H9 (cell line): ENCODE results near the gene THAP4. TPM values are rescaled to one million over a fixed set of nuclear protein-coding genes. Genes with fewer than 3 reads are reported as not detected.

Source experiments
- DNase-seq: peaks from one replicate; pipeline ENCODE4 v3.0.0-alpha.2; 2017
- H2AFZ ChIP-seq: one replicate; pipeline ENCODE4 v1.6.1; 2013; ENCODE audit warnings: mild to moderate bottlenecking, low read length, control low read depth, moderate library complexity
- H2AK5ac ChIP-seq: 2 replicates; pipeline ENCODE4 v1.6.1; 2013; ENCODE audit warnings: low read length, control low read depth, mixed read lengths; ENCODE audit not compliant: insufficient read length
- H2BK120ac ChIP-seq: one replicate; pipeline ENCODE4 v1.6.1; 2013; ENCODE audit warnings: low read depth, mild to moderate bottlenecking, low read length, control low read depth, inconsistent platforms; ENCODE audit not compliant: poor library complexity, severe bottlenecking
- H2BK12ac ChIP-seq: 2 replicates; pipeline ENCODE4 v1.6.1; 2013; ENCODE audit warnings: low read length, control low read depth, mixed read lengths, low read depth; ENCODE audit not compliant: insufficient read length
- H2BK15ac ChIP-seq: 2 replicates; pipeline ENCODE4 v1.6.1; 2013; ENCODE audit warnings: low read depth, low read length, control low read depth
- H2BK20ac ChIP-seq: one replicate; pipeline ENCODE4 v1.6.1; 2013; ENCODE audit warnings: low read depth, mild to moderate bottlenecking, low read length, control low read depth, inconsistent platforms; ENCODE audit not compliant: poor library complexity, severe bottlenecking
- H2BK5ac ChIP-seq: 2 replicates; pipeline ENCODE4 v1.6.1; 2013; ENCODE audit warnings: low read length, control low read depth, mixed read lengths; ENCODE audit not compliant: insufficient read length
- H3K14ac ChIP-seq: 2 replicates; pipeline ENCODE4 v1.6.1; 2013; ENCODE audit warnings: low read length, control low read depth; ENCODE audit not compliant: insufficient read depth
- H3K18ac ChIP-seq: 2 replicates; pipeline ENCODE4 v1.6.1; 2013; ENCODE audit warnings: low read depth, mild to moderate bottlenecking, mixed read lengths, low read length, control low read depth; ENCODE audit not compliant: insufficient read length
- H3K23ac ChIP-seq: 2 replicates; pipeline ENCODE4 v1.6.1; 2013; ENCODE audit warnings: low read length, control low read depth, mixed read lengths, low read depth; ENCODE audit not compliant: insufficient read length
- H3K23me2 ChIP-seq: 2 replicates; pipeline ENCODE4 v1.6.1; 2013; ENCODE audit warnings: low read depth, mild to moderate bottlenecking, mixed read lengths, low read length, control low read depth; ENCODE audit not compliant: insufficient read length, poor library complexity, severe bottlenecking
- H3K27ac ChIP-seq: 2 replicates; pipeline ENCODE4 v1.5.1; 2013; ENCODE audit warnings: low read length, control low read depth, mixed read lengths, low read depth; ENCODE audit not compliant: insufficient read length
- H3K27me3 ChIP-seq: 2 replicates; pipeline ENCODE4 v1.6.1; 2013; ENCODE audit warnings: low read length, control low read depth, inconsistent platforms; ENCODE audit not compliant: insufficient read depth
- H3K4ac ChIP-seq: 2 replicates; pipeline ENCODE4 v1.6.1; 2013; ENCODE audit warnings: low read depth, mild to moderate bottlenecking, control low read depth, inconsistent platforms, low read length, moderate library complexity
- H3K4me1 ChIP-seq: 2 replicates; pipeline ENCODE4 v1.6.1; 2013; ENCODE audit warnings: low read length, control low read depth, inconsistent platforms; ENCODE audit not compliant: insufficient read depth
- H3K4me2 ChIP-seq: 2 replicates; pipeline ENCODE4 v1.6.1; 2013; ENCODE audit warnings: low read length, control low read depth, mixed read lengths; ENCODE audit not compliant: insufficient read length, insufficient read depth
- H3K56ac ChIP-seq: 2 replicates; pipeline ENCODE4 v1.6.1; 2013; ENCODE audit warnings: low read depth, mild to moderate bottlenecking, mixed read lengths, low read length, control low read depth; ENCODE audit not compliant: insufficient read length
- H3K79me1 ChIP-seq: 2 replicates; pipeline ENCODE4 v1.6.1; 2013; ENCODE audit warnings: low read depth, mild to moderate bottlenecking, moderate library complexity, low read length, control low read depth, inconsistent platforms; ENCODE audit not compliant: insufficient read depth, poor library complexity, severe bottlenecking
- H3K79me2 ChIP-seq: 2 replicates; pipeline ENCODE4 v1.6.1; 2013; ENCODE audit warnings: low read length, control low read depth, inconsistent platforms; ENCODE audit not compliant: insufficient read depth
- H3K9ac ChIP-seq: 2 replicates; pipeline ENCODE4 v1.6.1; 2013; ENCODE audit warnings: low read length, control low read depth, mixed read lengths; ENCODE audit not compliant: insufficient read length; ENCODE audit errors: extremely low read depth
- H3K9me3 ChIP-seq: one replicate; pipeline ENCODE4 v1.6.1; 2013; ENCODE audit warnings: low read depth, low read length, inconsistent platforms; ENCODE audit not compliant: control insufficient read depth
- H3T11ph ChIP-seq: one replicate; pipeline ENCODE4 v1.6.1; 2013; ENCODE audit warnings: mild to moderate bottlenecking, low read length, control low read depth, inconsistent platforms
- H4K20me1 ChIP-seq: one replicate; pipeline ENCODE4 v1.6.1; 2013; ENCODE audit not compliant: control insufficient read depth, insufficient read length, insufficient read depth
- H4K5ac ChIP-seq: 2 replicates; pipeline ENCODE4 v1.6.1; 2013; ENCODE audit warnings: low read depth, mild to moderate bottlenecking, mixed read lengths, low read length, control low read depth; ENCODE audit not compliant: insufficient read length
- H4K8ac ChIP-seq: replicated peaks from 2 replicates; pipeline ENCODE4 v1.6.1; 2013; ENCODE audit warnings: low read length, control low read depth, mixed read lengths, low read depth; ENCODE audit not compliant: insufficient read length
- H4K91ac ChIP-seq: 2 replicates; pipeline ENCODE4 v1.6.1; 2013; ENCODE audit warnings: low read depth, mild to moderate bottlenecking, moderate library complexity, mixed read lengths, low read length, control low read depth; ENCODE audit not compliant: insufficient read length
- H3K27ac Mint-ChIP-seq, 3 experiments: 2 replicates in 2 of 3; 3 replicates in 1 of 3; pipeline ENCODE4 v1.8.0; 2020 to 2021; ENCODE audit warnings: mixed read lengths in 3 of 3, mild to moderate bottlenecking in 1 of 3, moderate library complexity in 1 of 3
- H3K27me3 Mint-ChIP-seq: 2 replicates; pipeline ENCODE4 v1.8.0; 2021; ENCODE audit warnings: low read depth, mild to moderate bottlenecking, moderate library complexity, mixed read lengths
- H3K36me3 Mint-ChIP-seq, 3 experiments: 2 replicates in 2 of 3; 3 replicates in 1 of 3; pipeline ENCODE4 v1.8.0; 2020 to 2021; ENCODE audit warnings: low read depth in 3 of 3, mixed read lengths in 3 of 3; ENCODE audit not compliant: insufficient read depth in 1 of 3
- H3K4me1 Mint-ChIP-seq, 2 experiments: 2 replicates each; pipeline ENCODE4 v1.8.0; 2020; ENCODE audit warnings: mixed read lengths in 2 of 2
- H3K4me3 Mint-ChIP-seq, 2 experiments: 2 replicates in 1 of 2; 3 replicates in 1 of 2; pipeline ENCODE4 v1.8.0; 2020 to 2021; ENCODE audit warnings: mild to moderate bottlenecking in 2 of 2, mixed read lengths in 2 of 2, moderate library complexity in 1 of 2
- H3K9me3 Mint-ChIP-seq, 2 experiments: 2 replicates in 1 of 2; 3 replicates in 1 of 2; pipeline ENCODE4 v1.8.0; 2020; ENCODE audit warnings: mild to moderate bottlenecking in 2 of 2, mixed read lengths in 2 of 2, moderate library complexity in 1 of 2
- WGBS: extraction: QIAGEN DNeasy Blood & Tissue Kit; methylation state at CpG from one replicate; pipeline ENCODE4 v1.1.7; 2013; ENCODE audit warnings: missing lambda C conversion rate, low lambda C conversion rate, mixed read lengths; ENCODE audit not compliant: insufficient read length; ENCODE audit errors: extremely low coverage; 5-methylcytosine and 5-hydroxymethylcytosine counted together
- total RNA-seq: library from RNA; stranded (reverse); gene quantifications from 2 replicates; pipeline ENCODE4 v1.2.1, GENCODE V29; 2021
- TF ChIP-seq, protein P1 (sequence below): fragments of 200-600 bp; sonication (generic); conservative IDR thresholded peaks from 3 replicates; pipeline ENCODE4 v1.8.0; 2021; ENCODE audit warnings: antibody characterized with exemption, mild to moderate bottlenecking

The THAP4 gene
- total RNA-seq, 1 experiment from 2014 or later = 70.6 TPM

DNA sequence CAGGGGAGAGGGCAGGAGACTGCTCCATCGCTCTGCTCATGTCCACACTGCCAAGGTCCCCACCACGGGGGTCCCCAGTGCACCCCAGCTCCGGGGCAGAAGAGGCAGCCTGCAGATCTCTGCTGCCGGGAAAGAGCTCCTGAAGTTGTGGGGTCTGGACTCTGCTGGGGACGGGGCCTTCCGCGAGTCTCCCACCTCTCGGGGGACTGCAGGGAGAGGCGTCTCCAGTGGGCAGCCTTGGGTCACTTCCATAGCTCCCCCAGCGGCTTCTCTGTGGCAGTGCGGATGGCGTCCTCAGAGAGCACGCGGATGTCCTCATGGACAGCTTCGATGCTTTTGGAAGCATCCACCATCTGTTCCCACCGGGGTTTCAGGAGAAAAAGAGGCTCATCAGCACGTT lies 38.9 kb upstream of the THAP4 start:
- no peak overlapping the region for H3K23ac ChIP-seq
- H4K8ac ChIP-seq = no peak overlapping the region
- TF ChIP-seq, protein P1, sequence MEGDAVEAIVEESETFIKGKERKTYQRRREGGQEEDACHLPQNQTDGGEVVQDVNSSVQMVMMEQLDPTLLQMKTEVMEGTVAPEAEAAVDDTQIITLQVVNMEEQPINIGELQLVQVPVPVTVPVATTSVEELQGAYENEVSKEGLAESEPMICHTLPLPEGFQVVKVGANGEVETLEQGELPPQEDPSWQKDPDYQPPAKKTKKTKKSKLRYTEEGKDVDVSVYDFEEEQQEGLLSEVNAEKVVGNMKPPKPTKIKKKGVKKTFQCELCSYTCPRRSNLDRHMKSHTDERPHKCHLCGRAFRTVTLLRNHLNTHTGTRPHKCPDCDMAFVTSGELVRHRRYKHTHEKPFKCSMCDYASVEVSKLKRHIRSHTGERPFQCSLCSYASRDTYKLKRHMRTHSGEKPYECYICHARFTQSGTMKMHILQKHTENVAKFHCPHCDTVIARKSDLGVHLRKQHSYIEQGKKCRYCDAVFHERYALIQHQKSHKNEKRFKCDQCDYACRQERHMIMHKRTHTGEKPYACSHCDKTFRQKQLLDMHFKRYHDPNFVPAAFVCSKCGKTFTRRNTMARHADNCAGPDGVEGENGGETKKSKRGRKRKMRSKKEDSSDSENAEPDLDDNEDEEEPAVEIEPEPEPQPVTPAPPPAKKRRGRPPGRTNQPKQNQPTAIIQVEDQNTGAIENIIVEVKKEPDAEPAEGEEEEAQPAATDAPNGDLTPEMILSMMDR = peak; percentile 33; the same call in 1 of the 3 replicates
- H3K18ac ChIP-seq = no peak overlapping the region
- no peak overlapping the region for H3K14ac ChIP-seq
- H3K9me3 ChIP-seq = no peaks in the 10 kb centered on the region
- no peaks in the 10 kb centered on the region for H3K79me1 ChIP-seq
- no peak overlapping the region for H4K5ac ChIP-seq
- no peak overlapping the region for H3K27ac ChIP-seq
- H4K91ac ChIP-seq = no peak overlapping the region
- H2AK5ac ChIP-seq = no peak overlapping the region
- no peak overlapping the region for H2BK5ac ChIP-seq
- no peaks in the 10 kb centered on the region for H3K4me1 ChIP-seq
- H3K4me2 ChIP-seq = no peak overlapping the region
- no peak overlapping the region for H3T11ph ChIP-seq
- H3K36me3 Mint-ChIP-seq = peaks cover 15 to 79% (median 61%) of the 10 kb centered on the region in 3 experiments; a peak in 6 of 7 replicates
- H3K27me3 Mint-ChIP-seq = no peaks in the 10 kb centered on the region
- H3K4ac ChIP-seq = no peak overlapping the region
- no CpG with 5 or more reads among the region's 17 CpGs for WGBS
- no peaks in the 10 kb centered on the region for H3K23me2 ChIP-seq
- H3K56ac ChIP-seq = no peak overlapping the region
- no peaks in the 10 kb centered on the region for H4K20me1 ChIP-seq
- no peak overlapping the region for H3K4me3 Mint-ChIP-seq
- H2BK20ac ChIP-seq = no peak overlapping the region
- H3K4me1 Mint-ChIP-seq = peaks cover 0 to 2% of the 10 kb centered on the region in 2 experiments; a peak in 2 of 4 replicates
- no peak overlapping the region for H2BK12ac ChIP-seq
- H2BK15ac ChIP-seq = no peak overlapping the region
- no peak for DNase-seq
- no peak overlapping the region for H2BK120ac ChIP-seq
- H3K9me3 Mint-ChIP-seq = no peaks in the 10 kb centered on the region
- H2AFZ ChIP-seq = no peak overlapping the region
- H3K27ac Mint-ChIP-seq = 0 out of 7 replicates have a peak overlapping the region, but pooled peaks of 1 of the 3 experiments have one; percentile 68
- no peaks in the 10 kb centered on the region for H3K79me2 ChIP-seq
- no peaks in the 10 kb centered on the region for H3K27me3 ChIP-seq
- H3K9ac ChIP-seq = no peak overlapping the region
